GM19452 (cell line): Measurements from ENCODE around the gene TCHHL1.

Source experiments
- ATAC-seq: cut with Tn5 transposase; IDR thresholded peaks from one replicate; pipeline ENCODE4 v1.9.1; 2021; ENCODE audit not compliant: unreplicated experiment

Gene TCHHL1

GRCh38 chr1:152089014-152089674 is at the start of gene TCHHL1:
Gene TCHHL1 (minus strand): TSS chr1:152089064. CDS start chr1:152088143, 921 bp downstream.
- ATAC-seq = no peak

GRCh38 chr1:152137215-152137614 is 48.4 kb upstream of the TCHHL1 start:
- no peak for ATAC-seq

GRCh38 chr1:152130186-152130585 is 41.3 kb upstream of the TCHHL1 start:
- ATAC-seq = no peak

- ATAC-seq = no peak
Observed at GRCh38 chr1:152127673-152128072, 38.8 kb upstream of the TCHHL1 start.

- ATAC-seq = no peak
Observed at GRCh38 chr1:152125834-152126443, 37.1 kb upstream of the TCHHL1 start.

- no peak for ATAC-seq
Observed at GRCh38 chr1:152118915-152119314, 30.1 kb upstream of the TCHHL1 start.

- ATAC-seq = no peak
Observed at GRCh38 chr1:152115344-152115743, 26.5 kb upstream of the TCHHL1 start, which contains the start of gene TCHH. Gene TCHH (minus strand): TSS chr1:152115444. CDS start chr1:152114080, 1,364 bp downstream.

- ATAC-seq = no peak
Observed at GRCh38 chr1:152112885-152113432, 24.1 kb upstream of the TCHHL1 start.

- ATAC-seq = no peak
Observed at GRCh38 chr1:152112101-152112884, 23.4 kb upstream of the TCHHL1 start.

- ATAC-seq = no peak
Observed at GRCh38 chr1:152111515-152111968, 22.7 kb upstream of the TCHHL1 start.

GRCh38 chr1:152110860-152111514 is 22.1 kb upstream of the TCHHL1 start:
- ATAC-seq = no peak

- no peak for ATAC-seq
Observed at GRCh38 chr1:152110365-152110859, 21.5 kb upstream of the TCHHL1 start.

GRCh38 chr1:152109998-152110294 is 21.1 kb upstream of the TCHHL1 start:
- ATAC-seq = no peak

- no peak for ATAC-seq
Observed at GRCh38 chr1:152109231-152109997, 20.6 kb upstream of the TCHHL1 start.

GRCh38 chr1:152108882-152109222 is 20.0 kb upstream of the TCHHL1 start:
- no peak for ATAC-seq

GRCh38 chr1:152107984-152108881 is 19.4 kb upstream of the TCHHL1 start:
- no peak for ATAC-seq

- ATAC-seq = no peak
Observed at GRCh38 chr1:152107031-152107983, 18.4 kb upstream of the TCHHL1 start.

GRCh38 chr1:152104854-152105253 is 16.0 kb upstream of the TCHHL1 start:
- ATAC-seq = no peak
